CD4-positive, alpha-beta T cell treated with Interferon gamma for 1 hour (primary cell): ENCODE results near the gene SYNDIG1L.
A peak's percentile ranks its signal among the peaks of the same experiment; 100 is the strongest.

Source experiments
- DNase-seq: peaks from one replicate; pipeline ENCODE4 v3.0.0-alpha.2; 2020

The SYNDIG1L gene

GRCh38 chr14:74427651-74428050 is 1.6 kb upstream of the SYNDIG1L start:
- DNase-seq = no peak

DNA sequence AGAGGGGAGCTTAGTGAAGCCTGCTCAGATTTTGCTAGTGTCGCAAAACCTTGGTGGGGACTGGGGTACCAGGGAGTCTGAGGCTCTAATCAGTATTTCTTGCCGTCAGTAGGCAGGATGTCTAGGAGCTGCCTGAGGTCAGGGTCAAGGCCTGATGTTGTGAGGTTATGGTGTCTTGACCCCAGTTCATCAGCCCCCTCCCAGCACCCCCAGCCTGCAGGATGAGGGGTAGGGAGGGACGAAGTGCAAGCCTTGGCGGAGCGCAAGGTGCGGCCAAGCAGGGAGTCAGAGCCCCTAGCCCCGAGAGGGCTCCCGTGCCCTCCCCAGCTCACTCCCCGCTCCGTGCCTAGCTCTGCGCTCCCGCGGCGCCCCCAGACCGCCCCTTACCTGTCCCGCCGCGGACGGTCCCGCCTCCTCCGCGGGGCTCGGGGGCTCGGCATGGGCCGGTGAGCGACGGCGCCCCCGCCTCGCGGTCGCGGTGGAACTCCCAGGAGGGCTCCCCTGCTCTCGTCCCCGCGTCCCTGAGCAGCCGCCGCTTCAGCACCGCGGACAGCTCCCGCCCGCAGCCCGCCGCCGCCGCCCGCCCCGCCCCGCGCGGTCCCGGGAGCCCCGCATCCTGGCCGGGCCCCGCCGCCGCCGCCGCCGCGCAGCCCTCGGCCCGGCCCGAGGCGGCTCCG is 347 bp downstream of the SYNDIG1L start:
- DNase-seq = peak; percentile 14

DNA sequence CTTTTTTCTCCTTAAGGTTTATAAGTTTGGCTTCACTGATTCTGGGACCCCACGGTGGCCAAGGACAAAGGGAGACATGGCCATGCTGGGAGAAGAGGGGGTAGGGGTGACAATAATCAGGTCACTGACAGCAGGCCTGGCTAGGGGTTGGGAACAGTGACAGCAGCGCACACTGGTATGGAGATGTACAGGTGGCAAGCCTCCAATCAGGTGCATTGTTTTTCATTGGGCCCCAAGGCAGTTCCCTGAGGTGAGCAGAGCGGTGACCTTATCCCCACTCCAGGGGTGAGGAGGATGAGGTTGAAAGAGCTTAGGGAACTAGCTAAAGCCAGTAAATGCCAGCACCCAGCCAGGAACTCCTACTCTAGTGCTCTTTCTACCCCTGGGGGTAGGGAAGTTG is 1.4 kb downstream of the SYNDIG1L start:
- DNase-seq = no peak

GRCh38 chr14:74423246-74423645 is 2.8 kb downstream of the SYNDIG1L start:
- DNase-seq = no peak

DNA sequence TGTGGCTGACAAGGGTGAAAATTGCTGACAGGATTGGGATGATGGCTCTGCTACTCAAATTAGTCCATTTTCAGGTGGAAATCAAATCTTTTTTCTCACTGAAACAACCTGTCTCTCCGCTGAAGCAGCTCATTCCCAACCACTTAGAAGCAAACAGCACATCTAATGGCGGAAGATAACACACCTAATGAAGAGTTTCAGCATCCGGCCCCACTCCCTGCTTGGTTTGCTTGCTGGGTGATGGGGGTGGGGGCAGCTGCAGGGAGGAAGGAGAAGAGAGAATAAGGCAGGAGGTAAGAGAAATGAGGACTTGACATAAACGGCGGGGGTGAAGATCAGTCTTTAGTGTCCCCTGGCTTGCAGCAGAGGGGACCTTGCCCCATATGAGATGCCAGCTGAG is 4.0 kb downstream of the SYNDIG1L start:
- no peak for DNase-seq

GRCh38 chr14:74419086-74419485 is 6.9 kb downstream of the SYNDIG1L start:
- no peak for DNase-seq

DNA sequence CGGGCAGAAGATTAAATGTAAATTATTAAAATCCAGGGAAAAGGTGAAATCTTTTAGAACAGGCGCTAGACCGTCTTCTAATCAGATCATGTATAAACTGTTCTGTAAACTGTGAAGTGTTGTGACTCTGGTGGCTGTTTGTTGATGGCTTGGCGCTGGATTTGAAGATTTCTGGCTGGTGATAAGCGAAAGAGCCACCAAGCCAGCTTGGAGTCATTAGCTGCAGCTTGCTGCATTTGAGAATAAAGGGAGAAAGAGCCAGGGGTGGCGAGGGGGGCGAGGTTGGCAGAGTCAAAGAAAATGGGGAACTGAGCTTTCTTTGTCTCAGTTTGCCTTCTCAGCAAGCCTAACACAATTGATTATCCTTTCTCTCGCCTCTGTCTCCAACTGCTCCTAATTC is 8.0 kb downstream of the SYNDIG1L start:
- DNase-seq = no peak

DNA sequence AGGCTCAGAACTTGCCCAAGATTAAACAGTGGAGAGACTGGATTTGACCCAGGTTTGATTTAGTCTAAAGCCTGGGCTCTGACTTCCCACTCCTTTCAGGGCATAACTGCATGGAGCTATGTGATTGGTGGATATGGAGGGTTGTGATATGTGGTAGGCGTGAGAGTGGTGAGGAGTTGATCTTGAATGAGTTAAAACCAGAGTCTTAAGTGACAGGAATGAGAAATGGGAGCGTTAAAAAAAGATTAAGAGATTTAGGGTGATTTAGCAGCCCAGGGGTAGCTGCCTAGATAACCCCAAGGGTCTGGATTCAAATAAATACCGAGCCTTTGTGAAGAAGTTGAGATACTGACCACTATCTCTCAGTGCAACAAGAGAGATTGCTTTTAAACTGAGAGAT is 8.4 kb downstream of the SYNDIG1L start:
- no peak for DNase-seq

- DNase-seq = no peak
These were observed 8.8 kb downstream of the SYNDIG1L start for GRCh38 chr14:74417201-74417600.

DNA sequence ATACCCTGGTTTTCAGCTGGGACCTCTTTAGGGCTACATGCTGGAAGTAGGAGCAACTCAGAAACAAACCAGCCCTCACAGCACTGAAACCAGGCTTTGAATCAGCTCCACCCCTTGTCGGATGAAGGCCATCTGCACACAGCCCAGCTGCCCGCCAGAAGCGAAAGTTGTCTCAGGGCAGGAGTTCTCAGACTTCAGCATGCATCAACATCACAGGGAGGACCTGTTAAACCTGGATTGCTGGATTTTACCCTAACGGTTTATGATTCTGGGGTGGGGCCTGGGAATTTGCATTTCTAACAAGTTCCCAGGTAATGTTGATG is 10.9 kb downstream of the SYNDIG1L start:
- no peak for DNase-seq

DNA sequence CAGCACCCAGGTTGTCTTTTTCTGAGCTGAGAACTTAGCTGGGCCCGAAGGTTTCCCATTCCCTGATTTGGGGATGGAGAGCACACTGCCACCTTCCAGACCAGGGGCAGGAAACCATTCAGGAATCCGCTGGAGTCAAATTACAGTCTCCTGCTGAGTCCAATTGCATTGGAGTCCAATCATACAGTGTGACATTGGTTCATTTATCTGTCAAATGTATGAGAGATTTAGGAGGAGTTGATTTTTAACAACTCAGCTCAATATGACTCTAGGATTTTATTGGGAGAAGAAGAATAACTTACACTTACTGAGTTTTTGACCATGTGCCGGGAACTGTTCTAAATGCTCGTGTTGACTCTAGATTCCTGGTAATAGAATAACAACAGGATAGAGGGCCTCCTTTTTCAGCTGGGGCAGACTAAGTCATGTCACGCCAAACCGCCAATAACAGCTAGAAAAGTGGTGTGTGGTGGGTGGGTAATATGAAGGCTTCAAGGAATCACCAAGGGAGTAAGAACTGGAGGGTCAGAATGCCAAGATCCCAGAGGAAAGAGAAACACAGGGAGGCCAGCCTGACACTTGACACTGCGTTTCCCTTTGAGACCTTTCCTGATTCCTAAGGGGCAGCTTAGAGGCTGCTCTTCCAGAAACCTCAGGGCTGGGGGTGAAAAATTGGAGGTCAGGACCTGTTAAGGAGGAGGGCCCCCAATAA is 11.5 kb downstream of the SYNDIG1L start:
- DNase-seq = no peak

GRCh38 chr14:74413627-74414026 is 12.4 kb downstream of the SYNDIG1L start:
- no peak for DNase-seq

- no peak for DNase-seq
These were observed 13.3 kb downstream of the SYNDIG1L start for GRCh38 chr14:74412753-74413152.

- no peak for DNase-seq
These were observed 14.3 kb downstream of the SYNDIG1L start for GRCh38 chr14:74411671-74412070.

DNA sequence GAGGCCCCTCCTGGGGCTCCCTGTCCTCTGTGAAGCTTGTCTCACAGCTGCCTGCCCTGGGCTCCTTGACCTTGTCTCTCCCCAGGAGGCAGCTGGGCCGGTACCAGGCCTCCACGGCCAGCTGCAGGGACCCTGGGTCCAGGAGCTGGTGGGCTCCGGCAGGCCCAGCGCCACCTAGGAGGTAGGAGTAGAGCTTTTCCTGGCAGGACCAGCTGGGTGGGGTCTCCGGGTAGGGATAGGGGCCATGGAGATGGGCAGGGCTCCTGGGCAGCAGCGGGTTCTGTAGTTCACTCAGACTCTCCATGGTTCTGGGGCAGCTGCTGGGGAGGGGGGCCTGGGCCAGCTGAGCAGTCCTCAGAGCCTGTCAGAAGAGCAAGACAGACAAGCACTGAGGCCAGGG is 16.6 kb downstream of the SYNDIG1L start:
- DNase-seq = no peak

DNA sequence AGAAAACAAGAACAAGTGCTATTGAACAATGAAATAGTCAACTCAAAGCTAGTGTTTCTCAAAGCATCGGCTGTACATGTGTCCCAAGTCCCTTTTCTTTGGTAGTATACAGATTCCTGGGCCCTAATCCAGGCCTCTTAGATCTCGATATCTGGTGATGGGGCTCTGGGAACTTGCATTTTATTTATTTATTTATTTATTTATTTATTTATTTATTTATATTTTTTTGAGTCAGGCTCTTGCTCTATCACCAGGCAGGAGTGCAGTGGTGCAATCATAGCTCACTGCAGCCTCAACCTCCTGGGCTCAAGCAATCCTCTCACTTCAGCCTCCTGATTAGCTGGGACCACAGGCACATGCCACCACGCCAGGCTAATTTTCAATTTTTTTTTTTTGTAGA is 17.1 kb downstream of the SYNDIG1L start:
- no peak for DNase-seq

DNA sequence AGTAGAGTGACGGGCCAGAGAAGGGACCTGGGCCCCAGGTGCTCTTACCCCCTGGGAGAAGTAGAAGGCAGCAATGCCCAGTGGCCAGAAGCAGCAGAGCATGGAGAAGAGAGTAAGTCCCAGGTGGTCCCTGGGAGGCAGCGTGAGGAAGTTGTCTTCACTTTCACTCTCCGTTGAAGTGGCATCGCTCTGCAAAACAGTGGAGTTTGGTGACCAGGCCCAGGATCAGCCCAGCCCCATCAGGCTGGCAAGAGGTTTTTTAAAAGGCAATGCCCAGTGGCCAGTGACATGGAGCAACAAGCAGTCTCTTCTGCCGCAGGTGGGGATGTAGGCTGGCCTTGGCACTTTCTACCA is 18.2 kb downstream of the SYNDIG1L start:
- no peak for DNase-seq

DNA sequence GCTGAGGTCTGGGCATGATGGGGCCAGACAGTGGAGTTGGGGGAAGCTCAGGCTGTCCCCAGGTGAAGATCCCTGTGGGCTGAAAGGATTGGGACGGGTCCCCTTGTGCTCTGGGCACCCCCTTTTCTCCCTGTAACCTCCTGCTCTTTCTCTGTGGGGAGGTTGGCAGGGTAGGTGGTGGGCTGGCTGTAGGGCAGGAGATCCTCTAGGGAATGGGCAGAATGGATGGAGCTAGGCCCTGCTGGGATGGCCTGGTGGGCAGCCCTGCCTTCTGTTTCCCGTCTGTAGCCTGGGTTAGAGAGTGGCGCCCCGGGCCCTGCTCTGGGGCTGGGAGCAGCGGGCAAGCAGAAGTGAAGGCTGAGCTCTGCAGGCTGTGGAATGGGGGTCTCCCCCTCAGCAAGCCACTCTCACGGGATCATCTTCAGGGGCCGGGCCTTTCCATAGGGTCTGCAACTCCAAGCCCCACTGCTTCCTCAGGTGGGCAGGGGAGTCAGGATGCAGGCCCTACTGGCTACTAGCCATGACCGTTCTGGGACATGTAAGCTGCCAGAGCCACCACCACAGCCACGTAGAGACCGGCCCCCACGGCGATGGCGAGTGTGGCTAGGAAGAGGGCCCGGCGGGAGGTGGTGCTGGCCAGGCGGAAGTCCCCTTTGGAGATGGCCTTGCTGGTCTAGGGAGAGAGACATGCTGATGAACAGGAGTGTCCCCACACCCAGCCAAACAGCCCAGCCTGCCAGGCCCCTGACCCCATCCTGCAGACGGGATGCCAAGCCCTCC is 18.8 kb downstream of the SYNDIG1L start:
- DNase-seq = no peak

DNA sequence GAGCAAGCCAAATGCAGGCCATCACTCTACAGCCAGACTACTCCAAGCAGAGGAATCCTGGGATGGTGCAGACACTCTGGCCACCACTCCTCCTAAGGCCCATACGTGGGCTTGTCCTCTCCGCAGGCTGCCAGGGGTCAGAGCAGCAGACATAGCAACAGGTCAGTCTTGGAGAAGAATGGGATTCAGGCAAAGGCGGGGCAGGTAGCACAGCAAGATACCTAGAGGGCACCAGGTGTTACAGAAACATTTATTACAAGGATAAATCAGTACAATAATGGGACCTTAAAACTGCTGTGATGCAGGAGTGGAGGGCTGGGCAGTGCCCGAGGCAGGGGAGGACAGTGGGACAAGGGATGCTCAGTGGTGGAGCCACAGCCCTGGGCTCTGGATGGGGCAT is 20.3 kb downstream of the SYNDIG1L start:
- no peak for DNase-seq

GRCh38 chr14:74404435-74404834 is 21.6 kb downstream of the SYNDIG1L start:
- no peak for DNase-seq

GRCh38 chr14:74403619-74404417 is 22.2 kb downstream of the SYNDIG1L start:
- no peak for DNase-seq

- peak; percentile 44 for DNase-seq
These were observed 23.4 kb downstream of the SYNDIG1L start for GRCh38 chr14:74402401-74403251.
